ENCODE data around the gene SCG5.

DNA sequence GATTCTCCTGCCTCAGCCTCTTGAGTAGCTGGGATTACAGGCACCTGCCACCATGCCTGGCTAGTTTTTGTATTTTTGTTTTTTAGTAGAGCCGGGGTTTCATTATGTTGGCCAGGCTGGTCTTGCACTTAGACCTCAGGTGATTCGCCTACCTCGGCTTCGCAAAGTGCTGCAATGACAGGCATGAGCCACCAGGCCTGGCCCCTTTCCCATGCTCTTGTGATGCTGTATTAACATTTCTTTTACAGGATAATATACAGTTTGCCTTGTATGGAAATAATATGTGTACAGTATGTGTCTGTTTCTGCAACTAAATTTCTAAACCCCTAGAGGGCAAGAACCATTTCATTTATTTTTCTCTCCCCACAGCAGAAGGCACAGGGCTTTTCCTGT, 37.8 kb downstream of the SCG5 start:
- TF ChIP-seq, protein P1, sequence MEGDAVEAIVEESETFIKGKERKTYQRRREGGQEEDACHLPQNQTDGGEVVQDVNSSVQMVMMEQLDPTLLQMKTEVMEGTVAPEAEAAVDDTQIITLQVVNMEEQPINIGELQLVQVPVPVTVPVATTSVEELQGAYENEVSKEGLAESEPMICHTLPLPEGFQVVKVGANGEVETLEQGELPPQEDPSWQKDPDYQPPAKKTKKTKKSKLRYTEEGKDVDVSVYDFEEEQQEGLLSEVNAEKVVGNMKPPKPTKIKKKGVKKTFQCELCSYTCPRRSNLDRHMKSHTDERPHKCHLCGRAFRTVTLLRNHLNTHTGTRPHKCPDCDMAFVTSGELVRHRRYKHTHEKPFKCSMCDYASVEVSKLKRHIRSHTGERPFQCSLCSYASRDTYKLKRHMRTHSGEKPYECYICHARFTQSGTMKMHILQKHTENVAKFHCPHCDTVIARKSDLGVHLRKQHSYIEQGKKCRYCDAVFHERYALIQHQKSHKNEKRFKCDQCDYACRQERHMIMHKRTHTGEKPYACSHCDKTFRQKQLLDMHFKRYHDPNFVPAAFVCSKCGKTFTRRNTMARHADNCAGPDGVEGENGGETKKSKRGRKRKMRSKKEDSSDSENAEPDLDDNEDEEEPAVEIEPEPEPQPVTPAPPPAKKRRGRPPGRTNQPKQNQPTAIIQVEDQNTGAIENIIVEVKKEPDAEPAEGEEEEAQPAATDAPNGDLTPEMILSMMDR (IDR thresholded peaks at IDR 0.05; ENCODE audit: low read length), result no peak
- no peak for TF ChIP-seq EZH2 (IDR thresholded peaks at IDR 0.05; ENCODE audit: borderline replicate concordance, low read length)

Measured in OCI-LY1 (cell line).